Retinal pigment epithelial cell (primary cell): ENCODE results near the gene PLCB1.

Experiments used
- DNase-seq: peaks from one replicate; pipeline ENCODE4 v3.0.0-alpha.2; 2010; ENCODE audit warnings: low read depth
- H3K4me3 ChIP-seq: 2 replicates; pipeline ENCODE4 v1.5.1; 2011; ENCODE audit warnings: mild to moderate bottlenecking, low read length, control low read depth, moderate library complexity
- TF ChIP-seq, protein P1 (sequence below): conservative IDR thresholded peaks from 2 replicates; pipeline ENCODE4 v1.5.1; 2011; ENCODE audit warnings: low read depth, low read length, control low read depth, inconsistent platforms

The PLCB1 gene

DNA sequence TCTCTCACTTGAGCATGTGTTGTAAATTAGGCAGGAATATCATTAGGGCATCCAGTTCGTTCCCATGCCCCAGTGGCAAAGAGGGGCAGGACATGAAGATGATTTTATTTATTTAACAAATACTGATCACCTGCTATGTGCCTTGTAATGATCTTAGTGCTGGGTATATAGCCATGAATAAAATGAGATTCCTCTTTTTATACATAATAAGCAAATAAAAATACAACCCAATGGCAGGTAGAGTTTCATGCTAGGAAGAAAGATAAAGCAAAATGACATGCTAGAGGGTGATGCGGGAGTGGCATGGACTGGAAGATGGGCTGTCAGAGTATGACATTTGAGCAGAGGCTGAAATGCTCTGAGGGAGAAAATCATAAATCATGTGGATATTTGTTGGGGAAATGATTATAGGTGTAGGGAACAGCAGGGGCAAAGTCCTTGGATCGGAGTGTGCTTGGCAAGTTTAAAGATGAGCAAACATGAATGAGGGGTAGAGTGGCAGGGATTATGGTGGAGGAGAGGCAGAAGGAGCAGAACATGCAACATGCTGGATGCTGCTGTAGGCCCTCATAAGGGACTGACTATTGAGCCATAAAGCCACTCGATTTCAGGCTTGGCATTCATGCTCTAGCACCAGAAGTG is 342.1 kb downstream of the PLCB1 start:
- TF ChIP-seq, protein P1, sequence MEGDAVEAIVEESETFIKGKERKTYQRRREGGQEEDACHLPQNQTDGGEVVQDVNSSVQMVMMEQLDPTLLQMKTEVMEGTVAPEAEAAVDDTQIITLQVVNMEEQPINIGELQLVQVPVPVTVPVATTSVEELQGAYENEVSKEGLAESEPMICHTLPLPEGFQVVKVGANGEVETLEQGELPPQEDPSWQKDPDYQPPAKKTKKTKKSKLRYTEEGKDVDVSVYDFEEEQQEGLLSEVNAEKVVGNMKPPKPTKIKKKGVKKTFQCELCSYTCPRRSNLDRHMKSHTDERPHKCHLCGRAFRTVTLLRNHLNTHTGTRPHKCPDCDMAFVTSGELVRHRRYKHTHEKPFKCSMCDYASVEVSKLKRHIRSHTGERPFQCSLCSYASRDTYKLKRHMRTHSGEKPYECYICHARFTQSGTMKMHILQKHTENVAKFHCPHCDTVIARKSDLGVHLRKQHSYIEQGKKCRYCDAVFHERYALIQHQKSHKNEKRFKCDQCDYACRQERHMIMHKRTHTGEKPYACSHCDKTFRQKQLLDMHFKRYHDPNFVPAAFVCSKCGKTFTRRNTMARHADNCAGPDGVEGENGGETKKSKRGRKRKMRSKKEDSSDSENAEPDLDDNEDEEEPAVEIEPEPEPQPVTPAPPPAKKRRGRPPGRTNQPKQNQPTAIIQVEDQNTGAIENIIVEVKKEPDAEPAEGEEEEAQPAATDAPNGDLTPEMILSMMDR = no peak
- no peak overlapping the region for H3K4me3 ChIP-seq
- DNase-seq = no peak

DNA sequence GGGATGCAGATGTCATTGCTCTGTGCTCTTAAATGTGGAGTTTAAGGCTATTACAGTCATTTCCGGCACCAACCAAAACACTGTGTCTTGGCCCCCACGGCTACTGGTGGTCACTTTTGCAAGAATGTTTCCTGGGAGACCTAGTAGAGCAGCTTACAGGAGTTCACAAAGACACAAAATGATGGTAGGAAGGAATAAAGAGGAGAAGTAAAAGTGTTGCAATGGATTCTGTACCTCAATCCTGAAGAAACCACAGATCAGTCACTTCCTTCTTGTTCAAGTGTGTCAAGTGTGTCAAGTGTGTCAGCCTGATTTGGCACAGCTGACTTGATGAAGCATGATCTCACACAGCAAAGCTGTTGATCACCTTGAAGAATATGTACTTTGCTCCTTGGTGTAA is 344.0 kb downstream of the PLCB1 start:
- H3K4me3 ChIP-seq = no peak overlapping the region
- TF ChIP-seq, protein P1 = no peak
- peak; percentile 8 for DNase-seq

DNA sequence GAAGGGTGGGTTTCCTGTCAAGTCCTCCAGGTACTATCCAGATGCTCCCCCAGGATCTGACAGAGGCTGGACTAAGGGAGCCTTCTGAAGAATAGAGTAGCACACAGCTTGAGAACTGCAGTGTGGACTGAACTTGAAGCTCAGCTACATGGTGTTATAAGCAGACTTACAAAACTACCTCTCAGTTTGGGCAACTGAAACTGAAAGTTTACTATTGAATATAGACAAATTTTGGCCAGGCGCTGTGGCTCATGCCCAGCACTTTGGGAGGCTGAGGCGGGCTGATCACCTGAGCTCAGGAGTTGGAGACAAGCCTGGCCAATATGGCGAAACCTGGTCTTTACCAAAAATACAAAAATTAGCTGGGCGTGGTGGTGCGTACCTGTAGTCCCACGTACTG is 348.5 kb downstream of the PLCB1 start:
- TF ChIP-seq, protein P1 = no peak
- no peak overlapping the region for H3K4me3 ChIP-seq
- no peak for DNase-seq

DNA sequence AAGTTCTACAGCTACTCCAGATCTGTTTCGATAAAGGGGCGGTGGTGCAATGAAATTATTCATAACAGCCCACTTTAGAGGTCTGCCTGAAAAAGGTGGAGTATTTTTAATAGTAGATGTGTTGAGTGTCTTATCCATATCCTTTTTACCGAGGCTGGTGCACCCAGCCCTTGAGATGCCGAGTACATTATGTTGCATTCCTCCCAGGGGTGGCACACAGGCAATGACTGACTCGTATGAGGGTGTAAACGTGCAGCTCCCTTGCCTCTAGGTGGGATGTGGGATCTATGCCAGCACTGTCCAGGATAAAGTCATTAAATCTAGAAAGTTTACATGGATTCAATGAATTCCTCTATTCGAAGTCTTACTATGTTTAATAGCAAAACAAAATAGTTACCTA is 355.6 kb downstream of the PLCB1 start:
- TF ChIP-seq, protein P1 = no peak
- no peak for DNase-seq
- no peak overlapping the region for H3K4me3 ChIP-seq

DNA sequence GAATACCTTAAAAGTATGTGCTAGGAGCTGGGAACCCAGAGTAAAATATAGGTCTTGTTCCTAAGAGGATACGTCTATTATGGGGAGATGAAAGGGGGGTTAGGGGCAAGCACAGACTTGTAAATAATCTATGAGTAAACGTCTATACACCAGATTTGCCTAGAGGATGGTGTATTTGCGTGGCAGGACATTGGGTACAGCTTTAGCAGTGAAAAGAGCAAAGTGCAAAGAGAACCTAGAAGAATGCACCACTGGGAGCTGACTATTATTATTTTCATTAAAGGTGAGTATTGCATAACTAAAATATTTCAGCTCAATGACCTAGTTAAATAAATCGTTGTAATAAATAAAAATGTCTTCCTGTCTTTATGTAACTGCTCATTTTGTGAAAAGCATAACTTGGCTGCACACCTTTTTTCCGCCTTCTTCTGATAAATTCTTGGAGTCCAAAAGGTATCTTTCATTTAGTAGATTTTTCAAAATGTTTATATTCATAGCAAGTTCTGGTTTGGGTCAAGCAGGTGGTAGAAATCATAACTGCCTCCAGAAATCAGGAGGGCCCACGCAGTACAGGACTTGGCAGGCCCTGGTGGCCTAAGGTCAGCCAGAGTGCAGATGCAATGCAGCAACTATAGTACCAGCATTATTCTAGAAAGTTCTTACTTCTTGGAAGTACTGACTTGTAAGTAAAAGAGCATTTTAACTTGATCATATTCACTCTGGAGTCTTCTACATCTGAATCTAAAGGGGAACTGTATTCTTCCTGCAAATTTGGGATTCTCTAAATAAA is 357.2 kb downstream of the PLCB1 start:
- H3K4me3 ChIP-seq = no peak overlapping the region
- TF ChIP-seq, protein P1 = no peak
- DNase-seq = no peak

DNA sequence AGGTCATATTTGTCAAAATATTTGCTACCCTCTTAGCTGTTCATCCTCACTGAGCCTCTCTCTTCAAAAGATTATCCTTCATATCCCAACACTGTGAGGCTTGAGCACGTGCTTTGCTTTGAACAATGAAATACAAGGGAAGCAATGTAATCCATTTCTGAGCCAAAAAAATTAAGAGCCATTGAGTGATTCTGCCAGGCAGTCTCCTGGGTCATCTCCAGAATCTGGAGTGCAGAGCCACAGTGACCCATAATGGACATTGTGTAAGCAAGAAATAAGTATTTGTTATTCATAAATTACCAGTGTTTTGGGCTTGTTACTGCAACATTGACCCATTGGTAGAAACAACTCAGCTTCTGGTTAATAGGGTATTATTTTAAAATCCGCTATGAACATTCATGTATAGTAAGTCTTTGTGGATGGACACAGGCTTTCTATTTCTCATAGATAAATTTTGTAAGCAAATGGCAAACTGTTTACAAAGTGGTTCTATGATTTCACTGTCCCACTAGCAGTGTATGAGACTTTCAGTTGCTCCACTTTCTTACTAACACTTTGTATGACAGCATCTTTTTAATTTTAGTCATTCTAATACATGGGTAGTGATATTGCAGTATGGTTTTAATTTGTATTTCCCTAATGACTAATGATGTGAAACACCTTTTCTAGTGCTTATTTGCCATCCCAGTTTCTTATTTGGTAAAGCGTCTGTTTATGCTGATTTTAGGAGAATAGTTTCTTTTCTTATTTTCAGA is 358.2 kb downstream of the PLCB1 start:
- TF ChIP-seq, protein P1 = no peak
- DNase-seq = no peak
- H3K4me3 ChIP-seq = no peak overlapping the region
